ENCODE measurements around the gene HIRA.
"Not testable (repeated sequence)": the region's sequence is repeated elsewhere in the genome, so short reads cannot be mapped to it uniquely, and the experiment has no call there.

HIRA gene

DNA sequence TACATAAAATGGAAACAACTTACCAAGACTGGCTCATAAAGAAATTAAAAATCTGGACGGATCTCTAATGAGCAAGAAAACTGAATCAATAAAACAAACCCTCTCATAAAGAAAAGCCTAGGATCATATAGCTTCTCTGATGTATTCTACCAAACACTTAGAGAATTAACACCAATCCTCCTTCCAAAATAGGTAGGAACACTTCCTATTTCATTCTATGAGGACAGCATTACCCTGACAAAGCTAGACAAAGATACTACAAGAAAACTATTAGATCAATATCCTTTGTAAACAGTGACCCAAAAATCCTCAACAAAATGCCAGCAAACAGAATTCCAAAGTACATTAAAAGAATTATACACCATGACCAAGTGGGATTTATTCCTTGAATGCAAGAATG, 87.1 kb downstream of the HIRA start:
- no peak overlapping the region for H3K27ac ChIP-seq (ENCODE audit: low read depth, low read length)
- H3K79me2 ChIP-seq (ENCODE audit: control insufficient read depth, insufficient read depth, low read length, unreplicated experiment), result no peaks in the 10 kb centered on the region
- no peak overlapping the region for H3K4me3 ChIP-seq (ENCODE audit: low read depth, low read length)
- H3K36me3 ChIP-seq (ENCODE audit: insufficient read depth, low read length), result no peaks in the 10 kb centered on the region
- H2AFZ ChIP-seq (ENCODE audit: low read length, unreplicated experiment), result no peak overlapping the region
- H3K27me3 ChIP-seq (ENCODE audit: insufficient read depth, low read length), result no peaks in the 10 kb centered on the region
- H3K4me1 ChIP-seq (ENCODE audit: control insufficient read depth, insufficient read depth, low read length, unreplicated experiment), result no peaks in the 10 kb centered on the region

DNA sequence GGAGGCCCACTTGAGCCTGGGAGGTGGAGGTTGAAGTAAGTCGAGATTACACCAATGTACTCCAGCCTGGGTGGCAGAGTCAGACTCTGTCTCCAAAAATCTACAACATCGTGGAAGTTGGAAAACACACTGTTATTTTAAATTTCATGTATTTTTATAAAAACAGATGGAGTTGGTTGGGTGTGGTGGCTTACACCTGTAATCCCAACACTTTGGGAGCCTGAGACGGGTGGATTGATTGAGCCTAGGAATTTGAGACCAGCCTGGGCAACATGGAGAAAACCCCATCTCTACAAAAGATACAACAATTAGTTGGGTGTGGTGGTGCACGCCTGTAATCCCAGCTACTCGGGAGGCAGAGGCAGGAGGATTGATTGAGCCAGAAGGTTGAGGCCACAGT, 88.1 kb downstream of the HIRA start:
- no peaks in the 10 kb centered on the region for H3K4me1 ChIP-seq (ENCODE audit: control insufficient read depth, insufficient read depth, low read length, unreplicated experiment)
- H3K27me3 ChIP-seq (ENCODE audit: insufficient read depth, low read length), result no peaks in the 10 kb centered on the region
- no peak overlapping the region for H2AFZ ChIP-seq (ENCODE audit: low read length, unreplicated experiment)
- no peak overlapping the region for H3K4me3 ChIP-seq (ENCODE audit: low read depth, low read length)
- H3K79me2 ChIP-seq (ENCODE audit: control insufficient read depth, insufficient read depth, low read length, unreplicated experiment), result no peaks in the 10 kb centered on the region
- no peak overlapping the region for H3K27ac ChIP-seq (ENCODE audit: low read depth, low read length)
- H3K36me3 ChIP-seq (ENCODE audit: insufficient read depth, low read length), result no peaks in the 10 kb centered on the region

DNA sequence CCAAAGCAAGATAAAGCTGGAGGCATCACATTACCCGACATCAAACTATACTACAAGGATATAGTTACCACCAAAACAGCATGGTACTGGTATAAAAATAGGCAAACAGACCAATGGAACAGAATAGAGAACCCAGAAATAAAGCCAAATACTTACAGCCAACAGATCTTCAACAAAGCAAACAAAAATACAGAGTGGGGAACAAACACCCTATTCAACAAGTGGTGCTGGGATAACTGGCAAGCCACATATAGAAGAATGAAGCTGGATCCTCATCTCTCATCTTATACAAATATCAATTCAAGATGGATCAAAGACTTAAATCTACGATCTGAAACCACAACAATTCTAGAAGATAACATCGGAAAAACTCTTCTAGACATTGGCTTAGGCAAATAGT, 90.0 kb downstream of the HIRA start:
- Histone ChIP-seq H3K79me2 (ENCODE audit: control insufficient read depth, insufficient read depth, low read length, unreplicated experiment) (no peaks in the 10 kb centered on the region), H3K4me3 (ENCODE audit: low read depth, low read length) (no peak overlapping the region), H3K4me1 (ENCODE audit: control insufficient read depth, insufficient read depth, low read length, unreplicated experiment) (no peaks in the 10 kb centered on the region), H3K36me3 (ENCODE audit: insufficient read depth, low read length) (peaks cover 3% of the 10 kb centered on the region; the same call in 1 of the 2 replicates), H3K27ac (ENCODE audit: low read depth, low read length) (no peak overlapping the region), H2AFZ (ENCODE audit: low read length, unreplicated experiment) (no peak overlapping the region), H3K27me3 (ENCODE audit: insufficient read depth, low read length) (no peaks in the 10 kb centered on the region)

DNA sequence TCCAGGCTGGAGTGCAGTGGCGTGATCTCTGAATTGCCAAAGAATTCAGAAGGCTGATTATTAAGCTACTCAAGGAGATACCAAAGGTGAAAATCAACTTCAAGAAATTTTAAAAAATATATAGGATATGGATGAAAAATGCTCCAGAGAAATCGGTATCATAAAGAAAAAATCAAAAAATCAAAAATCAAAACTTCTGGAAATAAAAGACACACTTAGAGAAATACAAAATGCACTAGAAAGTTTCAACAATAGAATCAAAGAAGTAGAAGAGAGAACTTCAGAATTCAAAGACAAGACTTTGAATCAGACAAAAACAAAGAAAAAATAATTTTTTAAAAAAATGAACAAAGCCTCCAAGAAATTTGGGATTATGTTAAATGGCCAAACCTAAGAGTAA, 94.4 kb downstream of the HIRA start:
- H3K27ac ChIP-seq (ENCODE audit: low read depth, low read length), result no peak overlapping the region
- H3K27me3 ChIP-seq (ENCODE audit: insufficient read depth, low read length), result no peaks in the 10 kb centered on the region
- H3K36me3 ChIP-seq (ENCODE audit: insufficient read depth, low read length), result peaks cover 24% of the 10 kb centered on the region
- no peaks in the 10 kb centered on the region for H3K79me2 ChIP-seq (ENCODE audit: control insufficient read depth, insufficient read depth, low read length, unreplicated experiment)
- H3K4me3 ChIP-seq (ENCODE audit: low read depth, low read length), result no peak overlapping the region
- H2AFZ ChIP-seq (ENCODE audit: low read length, unreplicated experiment), result no peak overlapping the region
- H3K4me1 ChIP-seq (ENCODE audit: control insufficient read depth, insufficient read depth, low read length, unreplicated experiment), result no peaks in the 10 kb centered on the region

DNA sequence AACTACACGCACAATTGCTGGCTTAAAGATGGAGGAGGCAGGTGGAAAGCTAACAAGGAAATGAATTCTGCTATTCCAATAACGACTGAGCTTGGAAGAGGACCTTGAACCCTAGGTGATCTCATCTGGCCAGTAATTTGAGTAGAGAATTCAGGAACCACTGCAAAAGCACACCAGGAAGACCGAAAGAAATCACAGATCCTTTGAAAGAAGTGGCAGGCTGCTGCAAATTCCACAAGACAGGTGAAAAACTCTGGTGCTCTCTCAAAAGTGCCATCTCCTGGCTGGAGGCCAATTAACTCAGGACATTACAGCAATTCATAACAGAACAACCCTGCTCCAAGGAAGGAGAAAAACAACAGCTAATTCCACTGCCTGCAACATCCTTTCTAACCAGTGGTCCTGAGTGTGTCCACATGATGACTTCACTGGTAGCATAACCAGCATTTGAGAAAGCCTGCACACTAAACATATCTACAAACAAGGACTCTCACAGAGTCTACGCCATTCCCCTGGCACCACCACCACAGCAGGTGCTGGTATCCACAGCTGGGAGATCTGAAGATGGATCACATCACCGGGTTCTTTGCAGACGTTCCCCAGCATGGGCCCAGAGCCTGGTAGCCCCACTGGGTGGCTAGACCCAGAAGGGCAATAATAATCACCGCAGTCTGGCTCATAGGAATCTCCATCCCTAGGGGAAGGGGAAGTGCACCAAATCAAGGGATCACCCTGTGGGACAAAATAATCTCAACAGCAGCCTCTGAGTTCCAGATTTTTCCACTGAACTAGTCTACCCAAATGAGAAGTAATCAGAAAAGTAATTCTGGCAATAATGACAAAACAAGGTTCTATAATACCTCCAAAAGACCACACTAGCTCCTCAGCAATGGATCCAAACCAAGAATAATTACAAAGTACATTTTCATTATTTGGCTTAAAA, 95.1 kb downstream of the HIRA start:
- no peak overlapping the region for H3K27ac ChIP-seq (ENCODE audit: low read depth, low read length)

DNA sequence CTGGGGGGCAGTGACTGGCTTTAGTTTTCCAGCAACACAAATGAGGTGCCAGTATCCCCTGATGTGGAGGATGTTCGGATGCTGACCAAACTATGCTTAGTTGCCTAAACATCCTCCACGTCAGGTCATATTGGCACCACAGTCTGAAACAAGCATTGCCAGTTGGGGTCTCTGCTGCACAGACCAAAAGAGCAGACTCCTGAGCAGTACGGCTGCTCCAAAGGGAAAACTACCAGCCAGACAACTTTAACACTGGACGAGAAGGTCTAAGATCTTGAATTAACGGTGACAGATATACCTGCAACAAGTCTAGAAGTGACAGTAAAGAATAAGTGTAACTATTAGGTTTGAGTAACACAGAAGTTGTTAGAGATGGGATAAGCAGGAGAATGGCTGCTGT, 99.6 kb downstream of the HIRA start:
- Histone ChIP-seq H3K27ac (ENCODE audit: low read depth, low read length) (no peak overlapping the region), H3K4me1 (ENCODE audit: control insufficient read depth, insufficient read depth, low read length, unreplicated experiment) (no peaks in the 10 kb centered on the region), H3K36me3 (ENCODE audit: insufficient read depth, low read length) (peaks cover 31% of the 10 kb centered on the region), H3K4me3 (ENCODE audit: low read depth, low read length) (no peak overlapping the region), H3K27me3 (ENCODE audit: insufficient read depth, low read length) (no peaks in the 10 kb centered on the region), H2AFZ (ENCODE audit: low read length, unreplicated experiment) (no peak overlapping the region), H3K79me2 (ENCODE audit: control insufficient read depth, insufficient read depth, low read length, unreplicated experiment) (no peaks in the 10 kb centered on the region)

More for the DNA sequence above, 95.1 kb downstream of the HIRA start:
- Histone ChIP-seq H3K79me2 (ENCODE audit: control insufficient read depth, insufficient read depth, low read length, unreplicated experiment) (no peaks in the 10 kb centered on the region), H2AFZ (ENCODE audit: low read length, unreplicated experiment) (no peak overlapping the region), H3K36me3 (ENCODE audit: insufficient read depth, low read length) (peaks cover 24% of the 10 kb centered on the region), H3K4me3 (ENCODE audit: low read depth, low read length) (no peak overlapping the region), H3K27me3 (ENCODE audit: insufficient read depth, low read length) (no peaks in the 10 kb centered on the region), H3K4me1 (ENCODE audit: control insufficient read depth, insufficient read depth, low read length, unreplicated experiment) (no peaks in the 10 kb centered on the region)

DNA sequence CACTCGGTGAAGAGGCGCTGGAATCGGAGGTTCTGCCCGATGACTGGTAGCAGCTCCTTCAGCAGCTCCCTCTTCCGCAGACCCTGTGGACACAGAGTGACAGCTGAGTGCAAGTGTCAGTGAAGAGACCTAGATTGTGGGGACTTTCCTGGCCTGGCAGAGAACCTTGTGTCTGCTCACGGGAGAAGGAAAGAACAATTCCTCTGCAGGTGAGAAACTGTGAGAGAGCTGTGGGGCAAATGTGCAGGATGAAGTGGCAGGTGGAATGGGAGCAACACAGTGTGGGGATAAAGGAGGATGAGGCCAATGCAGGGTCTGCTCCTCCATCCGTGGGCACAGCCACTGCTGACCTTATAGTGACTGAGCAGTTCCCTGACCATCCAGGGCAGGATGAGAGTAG, 100.1 kb downstream of the HIRA start:
- Histone ChIP-seq H3K4me3 (ENCODE audit: low read depth, low read length) (no peak overlapping the region), H3K27ac (ENCODE audit: low read depth, low read length) (no peak overlapping the region), H3K4me1 (ENCODE audit: control insufficient read depth, insufficient read depth, low read length, unreplicated experiment) (no peaks in the 10 kb centered on the region), H2AFZ (ENCODE audit: low read length, unreplicated experiment) (no peak overlapping the region), H3K79me2 (ENCODE audit: control insufficient read depth, insufficient read depth, low read length, unreplicated experiment) (no peaks in the 10 kb centered on the region), H3K36me3 (ENCODE audit: insufficient read depth, low read length) (peaks cover 28% of the 10 kb centered on the region), H3K27me3 (ENCODE audit: insufficient read depth, low read length) (no peaks in the 10 kb centered on the region)

DNA sequence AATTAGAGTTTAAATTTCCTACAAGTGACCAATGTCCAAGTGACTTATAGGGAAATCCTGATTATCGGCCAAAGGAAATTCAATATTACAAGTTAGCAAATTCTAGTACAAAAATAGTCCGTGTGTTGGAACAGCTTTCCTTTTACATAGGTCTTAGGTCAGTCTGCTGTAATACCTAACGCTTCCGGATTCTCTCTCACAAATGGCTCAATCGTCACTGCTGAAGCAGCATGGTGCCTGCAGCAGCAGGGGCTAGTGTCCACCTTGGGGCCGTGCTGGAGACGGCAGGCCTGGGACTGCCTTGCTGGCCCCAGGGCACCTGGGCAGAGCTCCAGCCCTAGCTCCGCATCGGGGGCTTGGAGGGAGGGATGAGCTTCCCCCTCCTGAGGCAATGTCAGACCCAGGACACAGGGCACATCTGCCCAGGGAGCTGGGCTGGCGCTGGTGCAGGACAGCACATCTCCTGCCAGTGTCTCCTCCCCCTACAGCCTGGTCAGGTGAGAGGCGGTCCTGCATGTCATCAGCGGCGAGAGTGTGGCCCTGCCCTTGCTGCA, 100.6 kb downstream of the HIRA start:
- H3K27ac ChIP-seq (ENCODE audit: low read depth, low read length), result no peak overlapping the region
- no peak overlapping the region for H2AFZ ChIP-seq (ENCODE audit: low read length, unreplicated experiment)
- H3K36me3 ChIP-seq (ENCODE audit: insufficient read depth, low read length), result peaks cover 23% of the 10 kb centered on the region
- H3K4me3 ChIP-seq (ENCODE audit: low read depth, low read length), result no peak overlapping the region
- H3K27me3 ChIP-seq (ENCODE audit: insufficient read depth, low read length), result no peaks in the 10 kb centered on the region
- no peaks in the 10 kb centered on the region for H3K4me1 ChIP-seq (ENCODE audit: control insufficient read depth, insufficient read depth, low read length, unreplicated experiment)
- H3K79me2 ChIP-seq (ENCODE audit: control insufficient read depth, insufficient read depth, low read length, unreplicated experiment), result no peaks in the 10 kb centered on the region

DNA sequence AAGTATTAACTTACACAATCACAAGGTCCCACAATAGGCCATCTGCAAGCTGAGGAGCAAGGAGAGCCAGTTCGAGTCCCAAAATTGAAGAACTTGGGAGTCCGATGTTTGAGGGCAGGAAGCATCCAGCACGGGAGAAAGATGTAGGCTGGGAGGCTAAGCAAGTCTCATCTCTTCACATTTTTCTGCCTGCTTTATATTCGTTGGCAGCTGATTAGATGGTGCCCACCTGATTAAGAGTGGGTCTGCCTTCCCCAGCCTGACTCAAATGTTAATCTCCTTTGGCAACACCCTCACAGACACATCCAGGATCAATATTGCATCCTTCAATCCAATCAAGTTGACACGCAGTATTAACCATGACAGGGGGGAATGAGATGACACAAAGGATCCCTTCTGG, 101.3 kb downstream of the HIRA start:
- H2AFZ ChIP-seq (ENCODE audit: low read length, unreplicated experiment); H3K79me2 ChIP-seq (ENCODE audit: control insufficient read depth, insufficient read depth, low read length, unreplicated experiment); H3K4me3 ChIP-seq (ENCODE audit: low read depth, low read length); H3K27ac ChIP-seq (ENCODE audit: low read depth, low read length); H3K27me3 ChIP-seq (ENCODE audit: insufficient read depth, low read length); H3K4me1 ChIP-seq (ENCODE audit: control insufficient read depth, insufficient read depth, low read length, unreplicated experiment): not testable (repeated sequence)
- peaks cover 19% of the 10 kb centered on the region for H3K36me3 ChIP-seq (ENCODE audit: insufficient read depth, low read length)

DNA sequence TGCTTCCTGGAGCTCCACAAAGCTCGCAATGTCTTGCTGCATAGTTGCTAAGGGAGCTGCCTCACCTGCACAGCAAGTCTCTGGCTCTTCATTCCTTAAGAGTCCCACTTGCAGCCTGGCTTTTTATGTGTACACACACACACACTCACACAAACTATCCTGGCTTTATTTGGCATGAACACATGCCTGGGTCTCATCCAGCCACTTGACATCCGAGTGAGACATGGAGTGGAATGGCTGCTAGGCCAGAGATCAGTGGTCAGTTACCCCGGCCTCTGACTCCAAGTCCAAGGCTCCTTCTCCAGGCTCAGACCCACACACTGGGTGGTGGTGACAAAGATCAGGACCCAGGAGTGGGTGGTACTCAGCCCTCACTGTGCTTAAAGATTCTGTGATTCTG, 102.1 kb downstream of the HIRA start:
- H3K27me3 ChIP-seq (ENCODE audit: insufficient read depth, low read length), result no peaks in the 10 kb centered on the region
- no peaks in the 10 kb centered on the region for H3K79me2 ChIP-seq (ENCODE audit: control insufficient read depth, insufficient read depth, low read length, unreplicated experiment)
- no peak overlapping the region for H2AFZ ChIP-seq (ENCODE audit: low read length, unreplicated experiment)
- H3K4me3 ChIP-seq (ENCODE audit: low read depth, low read length), result no peak overlapping the region
- peaks cover 7% of the 10 kb centered on the region for H3K4me1 ChIP-seq (ENCODE audit: control insufficient read depth, insufficient read depth, low read length, unreplicated experiment)
- H3K27ac ChIP-seq (ENCODE audit: low read depth, low read length), result no peak overlapping the region
- peaks cover 12% of the 10 kb centered on the region for H3K36me3 ChIP-seq (ENCODE audit: insufficient read depth, low read length)

Data from ACC112 (cell line).